PC-9 (cell line): ENCODE data around the gene PARN.

Experiments used
- CTCF ChIP-seq: fragments of 200-600 bp; sonication (generic); conservative IDR thresholded peaks from 2 replicates; pipeline ENCODE4 v1.6.1; 2017; ENCODE audit warnings: mixed run types, antibody characterized with exemption, mild to moderate bottlenecking, moderate library complexity
- EZH2 ChIP-seq: fragments of 200-600 bp; sonication (generic); IDR thresholded peaks from 2 replicates; pipeline ENCODE4 v1.8.0; 2017; ENCODE audit warnings: antibody characterized with exemption, low read depth

- TF ChIP-seq CTCF (no peak), EZH2 (no peak)
Observed at GRCh38 chr16:14416184-14416583, 213.9 kb downstream of the PARN start.
